G401 (cell line): ENCODE data around the gene N4BP3. TPM values are rescaled to one million over a fixed set of nuclear protein-coding genes. Genes with fewer than 3 reads are reported as not detected.
"Not testable (repeated sequence)": the region's sequence is repeated elsewhere in the genome, so short reads cannot be mapped to it uniquely, and the experiment has no call there.

ENCODE experiments used
- DNase-seq: peaks from one replicate; pipeline ENCODE4 v3.0.0-alpha.2; 2015; ENCODE audit warnings: low spot score
- in situ Hi-C: cut with HindIII; loops from 2 replicates; pipeline ENCODE4 v1.10.0; 2016; ENCODE audit warnings: low sequenced_read_pairs, mixed read lengths
- total RNA-seq: library from RNA; depleted of rRNA; stranded (reverse); fragments of >200 nt; shearing (Covaris generic); gene quantifications from 2 replicates; pipeline ENCODE4 v1.2.3, GENCODE V29; 2014; rRNA removed

The N4BP3 gene
- total RNA-seq = 9.3 and 10.4 TPM in 2 replicates

GRCh38 chr5:178113141-178113787, at the start of gene N4BP3:
TSS of gene N4BP3 (plus strand) at chr5:178113532. CDS start at chr5:178119584, 6,052 bp downstream.
- peak; percentile 31 for DNase-seq
- in situ Hi-C loops = no loop called here

- in situ Hi-C loops = no loop called here
These were observed 45.6 kb upstream of the N4BP3 start for GRCh38 chr5:178067755-178068154.

GRCh38 chr5:178068293-178068692, 45.0 kb upstream of the N4BP3 start:
- in situ Hi-C loops = no loop called here
- DNase-seq = no peak

More at GRCh38 chr5:178067755-178068154, 45.6 kb upstream of the N4BP3 start:
- DNase-seq = no peak

GRCh38 chr5:178069909-178070308, 43.4 kb upstream of the N4BP3 start:
- in situ Hi-C loops = no loop called here
- DNase-seq = peak; percentile 38

GRCh38 chr5:178071108-178071507, 42.2 kb upstream of the N4BP3 start:
- DNase-seq = no peak
- in situ Hi-C loops = no loop called here

- no peak for DNase-seq
- in situ Hi-C loops = no loop called here
These were observed 40.6 kb upstream of the N4BP3 start for GRCh38 chr5:178072749-178073148.

- peak; percentile 65 for DNase-seq
- in situ Hi-C loops = no loop called here
These were observed 38.9 kb upstream of the N4BP3 start for GRCh38 chr5:178074266-178074952.

GRCh38 chr5:178076965-178077364, 36.4 kb upstream of the N4BP3 start:
- DNase-seq, in situ Hi-C loops: not testable (repeated sequence)

- no peak for DNase-seq
- in situ Hi-C loops = no loop called here
These were observed 35.6 kb upstream of the N4BP3 start for GRCh38 chr5:178077751-178078150.

- in situ Hi-C loops = no loop called here
- DNase-seq = no peak
These were observed 34.9 kb upstream of the N4BP3 start for GRCh38 chr5:178078197-178079010.

GRCh38 chr5:178080056-178080455, 33.3 kb upstream of the N4BP3 start:
- in situ Hi-C loops = no loop called here
- DNase-seq = no peak

- in situ Hi-C loops = no loop called here
These were observed 32.5 kb upstream of the N4BP3 start for GRCh38 chr5:178080618-178081410.

GRCh38 chr5:178081571-178082243, 31.6 kb upstream of the N4BP3 start:
- no peak for DNase-seq
- in situ Hi-C loops = no loop called here

More at GRCh38 chr5:178080618-178081410, 32.5 kb upstream of the N4BP3 start:
- DNase-seq = no peak

- in situ Hi-C loops = no loop called here
These were observed 29.4 kb upstream of the N4BP3 start for GRCh38 chr5:178083922-178084321.

GRCh38 chr5:178085316-178085715, 28.0 kb upstream of the N4BP3 start:
- no peak for DNase-seq
- in situ Hi-C loops = no loop called here

More at GRCh38 chr5:178083922-178084321, 29.4 kb upstream of the N4BP3 start:
- DNase-seq = no peak

- no peak for DNase-seq
- in situ Hi-C loops = no loop called here
These were observed 27.1 kb upstream of the N4BP3 start for GRCh38 chr5:178086266-178086665.

GRCh38 chr5:178087199-178087598, 26.1 kb upstream of the N4BP3 start:
- in situ Hi-C loops, DNase-seq: not testable (repeated sequence)

- in situ Hi-C loops = no loop called here
- no peak for DNase-seq
These were observed 22.5 kb upstream of the N4BP3 start for GRCh38 chr5:178090856-178091255.

GRCh38 chr5:178093134-178093533, 20.2 kb upstream of the N4BP3 start:
- in situ Hi-C loops = no loop called here
- no peak for DNase-seq
